Left hindlimb (tissue), 1 donor: ENCODE data around the gene SNAP29.
"Not testable (repeated sequence)": the region's sequence is repeated elsewhere in the genome, so short reads cannot be mapped to it uniquely, and the experiment has no call there.

ENCODE experiments used
- DNase-seq: peaks from one replicate; pipeline ENCODE4 v3.0.0-alpha.2; 2018

SNAP29 gene

DNA sequence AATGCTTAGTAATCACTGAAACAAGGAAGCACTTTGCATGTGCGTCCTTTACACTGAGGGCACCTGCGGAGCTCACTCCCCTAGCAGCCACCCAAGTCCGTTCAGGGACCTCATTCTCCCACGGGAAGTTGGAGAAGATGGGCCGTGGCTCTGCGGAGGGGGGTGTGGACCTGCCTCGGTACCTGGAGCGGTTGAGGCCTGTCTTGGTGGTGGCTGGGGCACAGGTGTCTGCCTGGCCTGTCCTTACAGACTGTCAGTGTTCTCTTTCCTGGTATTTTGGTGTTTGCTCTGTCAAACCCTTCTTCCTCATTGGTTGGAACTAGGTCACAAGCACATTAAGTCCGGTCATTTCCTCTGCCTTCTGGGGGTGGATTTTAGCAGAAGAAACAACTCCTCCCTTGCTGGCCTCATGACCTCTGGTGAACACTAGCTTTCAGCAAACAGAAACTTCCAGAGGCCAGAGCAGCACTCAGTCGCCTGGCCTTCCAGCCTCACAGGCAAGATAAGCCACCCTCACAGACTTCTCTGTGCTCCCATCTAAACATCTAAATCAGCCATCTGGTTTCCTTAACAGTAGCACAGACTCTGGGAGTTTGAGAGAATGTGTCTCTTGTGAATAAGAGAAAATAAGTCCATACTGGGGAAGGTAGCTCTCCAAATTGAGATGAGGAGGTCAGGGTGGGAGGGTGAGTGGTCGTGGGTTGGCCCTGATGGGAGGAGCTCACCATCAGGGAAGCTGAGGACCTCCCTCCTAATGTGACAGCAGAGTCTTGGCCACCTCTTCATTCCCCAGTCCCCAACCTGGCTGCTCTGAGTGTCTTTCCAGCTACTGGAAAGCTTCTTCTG, 8.6 kb downstream of the SNAP29 start:
- no peak for DNase-seq

DNA sequence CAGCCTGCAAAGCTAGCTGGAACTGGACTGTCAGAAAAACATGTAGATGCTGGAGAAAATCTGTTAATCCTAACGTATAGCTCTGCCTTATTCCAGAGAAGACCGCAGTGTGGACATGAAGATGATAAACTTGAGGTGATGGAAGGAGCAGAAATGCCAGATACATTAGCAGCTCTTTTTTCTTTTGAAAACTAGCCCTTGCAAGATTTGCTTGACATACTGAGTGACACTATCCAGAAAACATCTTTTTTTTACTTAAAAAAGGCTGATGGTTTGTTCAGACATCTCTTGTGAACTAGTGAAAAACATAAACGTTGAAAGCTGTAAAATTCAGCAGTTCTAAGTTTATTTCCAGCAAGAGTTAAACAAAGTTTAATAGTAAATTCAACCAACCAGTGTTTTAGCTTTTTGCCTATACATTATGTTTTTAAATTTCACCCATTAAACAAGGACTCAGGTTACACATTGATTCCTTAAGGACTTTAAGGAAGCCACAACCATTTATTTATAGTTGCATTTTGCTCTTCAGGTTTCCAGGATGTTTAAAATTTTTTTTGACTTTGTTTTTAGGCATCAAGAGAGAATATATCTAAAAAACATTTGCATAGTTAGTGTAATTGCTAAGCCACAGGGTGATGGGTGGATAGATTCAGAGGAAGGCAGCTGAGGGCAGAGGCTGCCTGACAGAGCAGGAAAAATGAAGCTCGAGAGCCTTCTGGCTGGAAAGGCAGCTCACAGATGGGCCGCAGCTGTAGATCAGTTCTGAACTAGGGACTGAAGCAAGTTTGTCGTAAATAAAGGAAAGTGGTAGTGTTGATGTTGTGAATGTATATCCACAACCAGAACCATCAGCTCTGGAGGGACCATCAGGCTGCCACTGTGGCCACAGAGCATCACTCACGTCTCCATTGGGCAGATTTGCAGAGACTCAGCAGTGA, 9.5 kb downstream of the SNAP29 start:
- DNase-seq: no peak

DNA sequence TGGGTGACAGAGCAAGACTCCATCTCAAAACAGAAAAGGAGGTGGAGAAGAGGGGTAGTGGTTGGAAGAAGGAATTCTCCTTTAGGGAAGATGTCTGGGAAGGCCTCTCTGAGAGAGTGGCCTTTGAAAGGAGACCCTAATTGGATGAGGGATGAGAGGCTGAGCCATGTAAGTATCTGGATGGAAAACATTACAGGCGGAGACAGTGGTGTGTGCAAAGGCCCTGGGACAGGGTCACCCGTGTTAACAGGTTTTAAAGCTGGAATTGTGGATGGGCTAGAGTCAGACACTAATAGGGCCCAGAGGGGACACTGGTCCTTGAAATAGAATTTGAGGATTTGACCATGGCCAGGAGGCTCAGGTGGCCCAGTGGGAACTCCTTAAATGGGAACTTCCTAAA, 10.4 kb downstream of the SNAP29 start:
- no peak for DNase-seq

DNA sequence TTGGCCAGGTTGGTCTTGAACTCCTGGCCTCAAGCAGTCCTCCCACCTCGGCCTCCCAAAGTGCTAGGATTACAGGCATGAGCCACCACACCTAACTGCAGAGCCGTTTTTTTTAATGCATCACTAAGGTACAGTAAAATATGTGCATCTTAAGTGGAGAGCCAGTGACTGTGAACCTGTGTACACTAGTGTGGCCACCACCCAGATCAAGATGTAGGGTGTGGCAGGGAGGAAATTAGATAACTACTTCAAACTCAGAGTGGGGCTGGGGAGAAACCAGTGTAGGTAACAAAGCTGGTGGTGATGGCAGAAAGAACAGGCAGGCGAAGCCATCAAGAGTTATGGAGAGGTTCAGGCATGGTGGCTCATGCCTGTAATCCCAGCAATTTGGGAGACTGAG, 14.4 kb downstream of the SNAP29 start:
- DNase-seq: no peak

DNA sequence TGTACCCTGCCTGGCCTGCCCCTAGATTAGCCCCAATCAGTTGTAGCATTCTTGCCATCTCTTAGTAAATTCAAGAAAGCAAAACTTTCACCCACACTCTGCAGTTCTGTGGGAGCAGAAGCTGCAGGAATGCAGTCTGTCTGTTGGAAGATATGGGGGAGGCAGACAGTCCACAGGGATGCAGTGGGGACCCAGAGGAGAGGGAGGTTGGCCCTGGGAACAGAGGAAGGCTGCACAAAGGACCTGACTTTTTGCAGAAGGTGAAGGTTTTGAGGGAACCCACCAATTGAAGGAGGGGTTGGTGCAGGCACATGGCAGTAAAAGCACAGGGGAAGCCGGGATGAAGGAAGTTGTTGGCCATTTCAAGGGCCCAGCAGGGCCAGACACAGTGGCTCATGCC, 16.5 kb downstream of the SNAP29 start:
- no peak for DNase-seq

DNA sequence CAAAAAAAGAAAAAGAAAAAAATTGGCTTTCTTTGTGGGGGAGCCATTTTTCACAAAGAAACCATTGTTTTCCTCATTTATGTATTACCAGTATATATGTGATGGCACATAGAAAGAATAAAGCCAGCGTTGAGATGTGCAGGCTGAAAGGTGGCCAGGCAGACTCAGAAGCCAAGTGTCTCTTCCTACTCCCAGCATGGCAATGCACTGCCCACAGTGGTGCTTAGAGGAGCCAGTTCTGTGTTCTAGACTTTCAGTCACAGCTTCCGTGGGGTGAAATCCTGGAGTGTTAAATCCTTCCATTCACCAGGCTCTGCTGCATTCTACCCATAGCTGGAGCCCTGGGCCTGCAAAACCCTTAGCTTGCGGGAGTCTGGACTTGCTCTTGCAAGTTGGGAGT, 18.9 kb downstream of the SNAP29 start:
- no peak for DNase-seq

DNA sequence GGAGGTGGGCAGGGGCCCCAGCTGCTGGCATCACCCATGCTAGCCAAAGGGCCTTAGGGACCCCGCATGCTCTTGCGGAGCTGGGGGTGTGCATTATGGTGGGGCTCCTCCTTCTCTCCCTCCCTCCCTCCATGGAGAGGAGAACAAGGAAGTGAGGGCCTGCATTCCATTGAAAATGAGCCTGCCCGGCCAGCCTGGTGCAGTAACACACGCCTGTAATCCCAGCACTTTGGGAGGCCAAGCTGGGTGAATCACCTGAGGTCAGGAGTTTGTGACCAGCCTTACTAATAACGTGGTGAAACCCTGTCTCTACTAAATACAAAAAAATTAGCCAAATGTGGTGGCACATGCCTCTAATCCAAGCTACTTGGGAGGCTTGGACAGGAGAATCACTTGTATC, 22.4 kb downstream of the SNAP29 start:
- no peak for DNase-seq

DNA sequence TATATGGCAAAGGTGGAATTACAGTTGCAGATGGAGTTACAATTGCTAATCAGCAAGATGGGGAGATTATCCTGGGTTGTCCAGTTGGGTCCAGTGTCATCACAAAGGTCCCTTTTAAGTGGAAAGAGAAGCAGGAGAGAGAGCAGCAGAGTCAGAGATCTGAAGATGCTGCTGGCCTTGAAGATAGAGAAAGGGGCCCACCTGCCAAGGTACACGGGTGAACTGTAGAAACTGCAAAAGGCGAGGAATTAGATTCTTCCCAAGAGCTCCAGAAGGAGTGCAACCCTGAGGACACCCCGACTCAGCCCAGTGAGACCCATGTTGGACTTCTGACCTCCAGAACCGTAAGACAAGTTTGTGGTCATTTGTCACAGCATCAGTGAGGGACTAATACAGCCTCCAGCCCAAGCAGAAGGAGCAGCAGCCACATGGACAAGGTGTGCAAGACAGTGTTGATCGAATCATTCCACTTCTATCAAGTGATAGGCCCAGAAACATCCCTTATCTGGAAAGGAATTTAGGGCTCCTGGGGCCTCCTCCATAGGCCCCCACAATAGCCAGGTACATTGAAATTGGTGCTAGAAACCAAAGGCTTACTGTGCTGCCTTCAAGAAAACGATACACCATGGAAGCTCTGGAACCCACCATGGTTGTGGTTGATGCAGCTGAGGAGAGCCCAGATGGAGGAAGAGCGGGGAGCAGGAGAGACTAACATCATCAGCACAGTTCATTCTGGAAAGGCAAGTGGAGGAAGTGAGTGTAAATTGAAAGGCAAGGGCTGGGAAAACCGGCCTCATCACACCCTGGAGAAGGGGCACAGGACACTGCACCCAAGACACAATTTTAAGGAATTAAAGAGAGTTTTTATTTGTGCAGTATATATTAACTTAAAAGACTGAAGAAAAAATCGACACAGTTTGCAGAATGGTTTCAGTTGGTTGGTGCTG, 23.3 kb downstream of the SNAP29 start:
- DNase-seq: no peak

DNA sequence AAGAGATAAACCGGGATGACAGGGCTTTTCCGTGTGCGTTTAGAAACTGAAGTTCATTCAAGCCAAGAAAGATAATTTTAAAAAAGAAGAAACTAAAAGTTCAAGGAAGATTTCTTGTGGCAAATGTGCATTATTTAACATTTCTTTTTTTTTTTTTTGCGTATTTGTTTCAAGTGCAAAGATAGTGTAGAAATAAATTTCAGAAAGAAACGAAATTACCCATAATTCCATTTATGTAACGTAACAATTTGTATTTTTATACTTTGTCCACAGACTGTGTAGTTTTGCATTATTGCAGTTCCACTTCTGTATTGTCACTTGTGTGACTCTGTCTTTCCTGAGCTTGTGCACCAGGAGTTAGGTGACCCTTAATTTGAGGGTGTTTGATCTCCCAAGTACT, 24.0 kb downstream of the SNAP29 start:
- no peak for DNase-seq

DNA sequence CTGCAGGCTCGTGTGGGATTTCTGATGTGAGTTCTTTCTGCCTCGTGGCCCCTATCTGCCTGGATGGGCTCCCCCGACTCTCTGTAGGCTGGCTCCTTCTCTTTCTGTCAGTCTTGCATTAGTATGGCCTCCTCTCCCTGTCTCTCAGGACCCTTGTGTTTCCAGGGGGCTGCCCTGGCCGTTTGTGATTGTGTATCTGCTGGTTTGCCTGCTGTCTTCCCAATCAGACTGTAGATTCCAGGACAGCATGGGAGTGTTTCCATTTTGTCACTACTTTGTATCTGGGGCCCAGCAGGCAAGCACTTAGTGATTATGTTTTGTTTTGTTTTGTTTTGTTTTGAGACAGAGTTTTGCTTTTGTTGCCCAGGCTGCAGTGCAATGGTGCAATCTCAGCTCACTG, 25.6 kb downstream of the SNAP29 start:
- DNase-seq: no peak

DNA sequence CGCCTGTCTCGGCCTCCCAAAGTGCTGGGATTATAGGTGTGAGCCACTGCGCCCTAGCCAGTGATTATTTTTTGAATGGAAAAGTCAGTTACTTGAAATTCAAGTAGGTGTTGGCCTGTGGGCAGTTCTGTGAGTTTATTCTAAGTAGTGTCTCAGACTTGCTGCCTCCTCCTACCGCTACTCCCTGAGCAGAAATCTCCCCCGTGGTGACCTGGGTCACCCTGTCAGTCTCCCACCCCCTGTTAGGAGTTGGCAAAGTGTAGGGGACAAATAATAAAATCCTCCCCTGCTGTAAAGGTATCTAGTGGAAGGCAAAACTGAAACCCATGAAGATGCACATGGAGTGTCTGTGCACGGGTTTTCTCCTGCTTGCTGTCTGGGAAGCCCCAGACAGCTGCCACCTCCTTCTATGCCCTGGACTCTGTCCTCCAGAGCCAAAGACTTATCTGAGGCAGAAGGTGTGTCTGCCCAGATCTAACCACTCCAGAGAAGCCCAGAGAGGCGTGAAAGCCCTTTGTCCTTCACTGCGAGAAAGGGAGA, 26.3 kb downstream of the SNAP29 start:
- DNase-seq: no peak

DNA sequence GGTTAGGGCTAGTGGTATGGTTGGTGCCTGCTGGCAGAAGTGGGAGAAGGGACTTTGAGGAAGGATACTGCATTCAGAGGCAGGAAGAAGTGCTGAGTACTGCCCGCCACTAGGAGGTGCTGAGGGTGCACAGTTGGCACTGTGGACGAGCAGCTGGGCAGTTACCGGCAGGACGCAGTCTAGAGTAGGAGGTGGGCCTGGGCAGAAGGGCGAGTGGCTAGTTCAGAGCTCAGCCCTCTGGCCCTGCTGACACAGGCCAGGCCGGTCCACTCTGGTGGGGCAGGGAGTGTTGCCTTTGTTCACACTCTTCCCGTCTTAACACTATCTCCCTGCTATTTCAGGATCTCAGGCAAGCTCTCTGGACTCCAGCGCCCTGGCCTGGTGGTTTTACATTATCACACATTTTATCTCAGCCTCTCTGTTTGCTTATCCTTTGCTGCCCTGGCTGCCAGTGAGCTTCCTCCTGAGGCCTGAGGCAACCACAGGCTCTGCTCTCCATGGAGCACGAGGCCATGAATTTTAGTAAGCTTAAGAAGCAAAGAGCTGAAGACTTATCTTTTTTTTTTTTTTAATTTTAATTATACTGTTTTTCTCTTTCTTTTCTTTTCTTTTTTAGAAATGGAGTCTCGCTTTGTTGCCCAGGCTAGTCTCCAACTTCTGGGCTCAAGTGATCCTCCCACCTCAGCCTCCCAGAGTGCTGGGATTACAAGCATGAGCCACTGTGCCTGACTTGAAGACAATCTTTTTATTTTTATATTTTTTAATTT, 26.9 kb downstream of the SNAP29 start:
- DNase-seq: peak; percentile 58

DNA sequence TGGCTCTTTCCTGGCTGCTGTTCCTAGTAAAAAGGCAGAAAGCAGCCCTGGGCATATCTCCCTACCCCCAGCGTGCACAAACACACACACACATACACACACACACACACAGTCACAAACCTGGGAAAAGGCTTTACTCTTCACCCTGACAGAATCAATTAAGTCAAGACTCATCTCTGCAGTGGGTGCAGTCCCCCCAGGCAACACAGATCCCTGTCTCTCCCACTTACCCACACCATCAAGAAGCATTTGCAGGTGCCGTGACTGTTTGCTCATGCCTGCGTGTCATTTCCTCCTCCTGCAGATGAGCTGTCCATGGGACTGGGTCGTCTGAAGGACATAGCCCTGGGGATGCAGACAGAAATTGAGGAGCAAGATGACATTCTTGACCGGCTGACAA, 28.6 kb downstream of the SNAP29 start:
- no peak for DNase-seq

DNA sequence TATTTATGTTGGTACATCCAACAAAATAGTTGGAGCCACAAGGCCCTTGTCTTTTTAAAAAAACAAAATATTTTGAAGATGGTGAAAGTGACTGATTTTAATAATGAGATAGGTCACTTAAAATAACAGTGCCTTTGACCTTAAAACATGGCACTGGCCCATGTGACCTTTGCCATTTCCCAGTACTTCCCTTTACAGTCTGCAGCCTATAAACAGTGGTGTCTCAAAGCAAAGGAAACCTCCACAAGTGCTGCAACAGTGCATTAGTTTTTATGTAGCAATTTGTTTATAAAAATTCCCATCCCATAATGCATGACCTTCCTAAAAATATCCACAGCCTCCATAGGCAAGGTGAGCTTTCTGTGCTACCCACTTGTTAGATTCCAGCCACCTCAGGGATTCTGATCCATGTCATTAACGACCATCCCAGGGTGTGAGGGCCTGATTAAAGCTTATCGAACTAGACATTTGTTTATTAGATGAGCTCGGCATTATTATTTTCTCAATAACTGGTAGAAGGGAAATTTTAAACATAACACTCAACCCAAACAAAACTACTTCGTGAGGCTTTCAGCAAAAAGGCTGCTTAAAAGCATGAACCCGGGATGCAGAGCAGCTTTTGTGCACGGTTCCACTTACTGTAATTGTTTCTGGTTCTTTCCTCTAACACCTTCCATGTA, 30.4 kb downstream of the SNAP29 start:
- no peak for DNase-seq

DNA sequence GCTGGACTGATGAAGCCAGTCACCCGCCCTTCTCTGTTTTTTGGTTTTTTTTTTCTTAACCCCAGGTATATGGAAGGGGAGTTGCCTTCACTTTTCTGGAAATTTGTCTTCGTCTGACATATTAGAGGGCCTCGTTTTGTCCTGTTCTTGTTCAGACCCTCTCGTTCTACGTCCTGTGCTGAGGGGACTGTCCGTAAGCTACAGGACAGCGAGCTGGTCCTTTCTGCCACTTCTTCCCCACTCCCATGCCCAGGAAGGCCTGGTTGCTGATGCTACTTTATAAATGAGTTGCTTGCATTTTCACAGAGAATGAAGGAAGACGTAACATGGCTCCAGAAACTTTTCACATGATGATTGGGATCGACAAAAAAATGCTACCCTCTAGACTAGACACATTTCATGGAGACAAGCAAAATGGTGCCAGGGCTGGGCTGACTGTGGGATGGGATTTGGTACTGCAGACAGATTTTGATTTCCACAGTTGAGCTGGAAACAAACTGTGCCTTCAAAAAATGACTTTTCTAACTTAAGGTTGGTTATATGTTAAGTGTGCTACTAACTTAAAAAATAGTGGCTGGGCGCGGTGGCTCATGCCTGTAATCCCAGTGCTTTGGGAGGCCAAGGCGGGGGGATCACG, 31.2 kb downstream of the SNAP29 start:
- no peak for DNase-seq

DNA sequence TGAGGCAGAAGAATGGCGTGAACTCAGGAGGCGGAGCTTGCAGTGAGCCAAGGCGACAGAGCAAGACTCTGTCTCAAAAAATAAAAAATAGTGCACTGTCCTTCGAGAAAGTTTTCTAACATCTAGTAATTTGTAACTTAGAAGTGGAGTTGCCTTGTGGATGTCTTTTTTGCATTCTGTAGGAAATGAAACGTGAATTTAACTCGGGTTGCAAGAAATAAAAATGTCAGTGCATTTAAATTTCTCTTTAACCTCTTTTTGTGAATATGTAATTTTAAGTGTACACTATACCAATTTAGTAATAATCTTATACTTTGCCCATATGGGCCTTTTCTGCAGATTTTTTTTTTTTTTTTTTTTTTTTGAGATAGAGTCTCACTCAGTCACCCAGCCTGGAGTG, 32.2 kb downstream of the SNAP29 start:
- DNase-seq: no peak

DNA sequence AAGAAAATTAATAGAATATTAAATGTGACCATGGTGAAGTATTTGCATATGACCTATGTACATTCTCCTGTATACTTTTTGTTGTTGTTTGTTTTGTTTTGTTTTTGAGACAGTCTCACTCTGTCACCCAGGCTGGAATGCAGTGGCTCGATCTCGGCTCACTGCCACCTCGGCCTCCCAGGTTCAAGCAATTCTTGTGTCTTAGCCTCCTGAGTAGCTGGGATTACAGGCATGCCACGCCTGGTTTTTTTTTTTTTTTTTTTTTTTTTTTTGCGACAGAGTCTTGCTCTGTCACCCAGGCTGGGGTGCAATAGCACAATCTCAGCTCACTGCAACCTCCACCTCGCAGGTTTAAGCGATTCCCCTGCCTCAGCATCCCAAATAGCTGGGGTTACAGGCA, 38.9 kb downstream of the SNAP29 start:
- not testable (repeated sequence) for DNase-seq

DNA sequence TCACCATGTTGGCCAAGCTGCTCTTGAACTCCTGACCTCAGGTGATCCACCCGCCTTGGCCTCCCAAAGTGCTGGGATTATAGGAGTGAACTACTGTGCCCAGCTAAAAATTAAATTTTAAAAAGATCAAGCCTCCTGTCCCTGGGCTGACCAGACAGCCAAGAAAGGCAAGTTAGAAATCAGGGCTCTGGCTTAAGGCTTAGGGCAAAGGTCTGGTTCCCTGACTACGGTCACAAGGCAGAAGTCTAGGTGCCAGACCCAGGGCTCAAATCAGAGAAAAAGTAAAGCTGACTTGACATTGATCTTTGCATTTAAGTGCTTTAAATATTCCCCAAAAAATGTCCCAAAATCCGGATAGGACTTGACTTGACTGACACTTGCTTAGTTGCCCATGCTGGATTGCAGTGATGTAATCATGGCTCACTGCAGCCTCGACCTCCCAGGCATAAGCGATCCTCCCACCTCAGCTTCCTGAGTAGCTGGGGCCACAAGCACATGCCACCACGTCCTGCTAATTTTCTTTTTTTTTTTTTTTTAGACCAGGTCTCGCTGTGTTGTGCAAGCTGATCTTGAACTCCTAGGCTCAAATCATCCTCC, 41.1 kb downstream of the SNAP29 start:
- DNase-seq: no peak

DNA sequence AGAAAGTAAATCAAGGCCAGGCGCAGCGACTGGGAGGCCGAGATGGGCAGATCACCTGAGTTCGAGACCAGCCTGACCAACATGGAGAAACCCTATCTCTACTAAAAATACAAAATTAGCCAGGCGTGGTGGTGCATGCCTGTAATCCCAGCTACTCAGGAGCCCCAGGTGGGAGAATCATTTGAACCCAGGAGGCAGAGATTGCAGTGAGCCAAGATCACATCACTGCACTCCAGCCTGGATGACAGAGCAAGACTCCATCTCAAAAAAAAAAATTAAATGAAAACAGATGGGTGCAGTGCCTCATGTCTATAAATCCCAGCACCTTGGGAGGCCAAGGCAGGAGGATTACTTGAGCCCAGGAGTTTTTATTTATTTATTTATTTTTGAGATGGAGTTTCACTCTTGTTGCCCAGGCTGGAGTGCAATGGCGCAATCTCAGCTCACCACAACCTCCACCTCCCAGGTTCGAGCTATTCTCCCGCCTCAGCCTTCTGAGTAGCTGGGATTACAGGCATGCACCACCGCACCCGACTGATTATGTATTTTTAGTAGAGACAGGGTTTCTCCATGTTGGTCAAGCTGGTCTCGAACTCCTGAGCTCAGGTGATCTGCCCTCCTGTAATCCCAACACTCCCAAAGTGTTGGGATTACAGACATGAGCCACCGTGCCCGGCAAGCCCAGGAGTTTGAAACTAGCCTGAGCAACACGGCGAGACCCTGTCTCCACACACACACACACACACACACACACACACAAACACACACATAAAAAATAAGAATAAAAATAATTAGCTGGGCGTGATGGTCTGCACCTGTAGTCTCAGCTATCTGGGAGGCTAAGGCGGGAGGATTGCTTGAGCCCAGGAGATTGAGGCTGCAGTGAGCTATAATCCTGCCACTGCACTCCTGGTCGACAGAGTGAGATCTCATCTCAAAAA, 42.6 kb downstream of the SNAP29 start:
- not testable (repeated sequence) for DNase-seq
